Neural cell (in vitro differentiated cells): ENCODE results near the gene MAPK14. TPM values are rescaled to one million over a fixed set of nuclear protein-coding genes. Genes with fewer than 3 reads are reported as not detected.

Experiments used
- H2AFZ ChIP-seq: fragments of 200-600, 300-800 bp; sonication (generic), shearing (Covaris generic); 2 replicates; pipeline ENCODE4 v1.6.0; 2014; ENCODE audit warnings: low read depth, mild to moderate bottlenecking, antibody characterized with exemption, low read length, moderate library complexity
- H3F3A ChIP-seq: fragments of 200-600 bp; shearing (Covaris generic); 2 replicates; pipeline ENCODE4 v1.6.1; 2016; ENCODE audit warnings: mild to moderate bottlenecking, moderate library complexity, mixed read lengths, antibody characterized with exemption, low read length; ENCODE audit not compliant: insufficient read depth, poor library complexity, severe bottlenecking
- H3K27ac ChIP-seq: fragments of 200-600, 300-800 bp; sonication (generic), shearing (Covaris generic); 2 replicates; pipeline ENCODE4 v1.5.1; 2014; ENCODE audit warnings: mild to moderate bottlenecking, low read length, moderate library complexity
- H3K27me3 ChIP-seq: fragments of 300-800, 200-600 bp; sonication (generic), shearing (Covaris generic); 2 replicates; pipeline ENCODE4 v1.6.0; 2014; ENCODE audit warnings: mild to moderate bottlenecking, low read depth, low read length, moderate library complexity; ENCODE audit not compliant: insufficient read depth
- H3K36me3 ChIP-seq: fragments of 300-800, 200-600 bp; sonication (generic), shearing (Covaris generic); 2 replicates; pipeline ENCODE4 v1.5.1; 2014; ENCODE audit warnings: mild to moderate bottlenecking, antibody characterized with exemption, low read length, moderate library complexity; ENCODE audit not compliant: insufficient read depth
- H3K4me2 ChIP-seq: fragments of 300-800, 200-600 bp; sonication (generic), shearing (Covaris generic); 2 replicates; pipeline ENCODE4 v1.6.0; 2014; ENCODE audit warnings: mild to moderate bottlenecking, low read length
- H3K4me3 ChIP-seq: fragments of 300-800, 200-600 bp; sonication (generic), shearing (Covaris generic); 2 replicates; pipeline ENCODE4 v1.5.1; 2014; ENCODE audit warnings: mild to moderate bottlenecking, low read length, moderate library complexity
- H3K79me2 ChIP-seq: fragments of 200-600 bp; shearing (Covaris generic); replicated peaks from 2 replicates; pipeline ENCODE4 v1.6.0; 2014; ENCODE audit warnings: mild to moderate bottlenecking, low read length, moderate library complexity; ENCODE audit not compliant: insufficient read depth
- H3K9ac ChIP-seq: fragments of 300-800, 200-600 bp; sonication (generic), shearing (Covaris generic); 2 replicates; pipeline ENCODE4 v1.6.1; 2016; ENCODE audit warnings: mild to moderate bottlenecking, low read length, mixed read lengths
- H3K9me2 ChIP-seq: fragments of 200-600 bp; shearing (Covaris generic); 2 replicates; pipeline ENCODE4 v1.6.1; 2016; ENCODE audit warnings: mild to moderate bottlenecking, low read length, mixed read lengths; ENCODE audit not compliant: insufficient read depth
- H3K9me3 ChIP-seq: fragments of 200-600, 300-800 bp; sonication (generic), shearing (Covaris generic); 2 replicates; pipeline ENCODE4 v1.6.1; 2016; ENCODE audit warnings: mild to moderate bottlenecking, mixed run types, low read length, moderate library complexity, mixed read lengths
- H4K20me1 ChIP-seq: fragments of 200-600 bp; shearing (Covaris generic); 2 replicates; pipeline ENCODE4 v1.6.1; 2016; ENCODE audit warnings: mild to moderate bottlenecking, mixed run types; ENCODE audit not compliant: insufficient read depth
- EP300 ChIP-seq: fragments of 450-650 bp; conservative IDR thresholded peaks from 2 replicates; pipeline ENCODE4 v1.6.1; 2014; ENCODE audit warnings: antibody characterized with exemption, mild to moderate bottlenecking, moderate library complexity; ENCODE audit not compliant: poor library complexity, severe bottlenecking
- EZH2 ChIP-seq: fragments of 200-600, 300-800 bp; shearing (Covaris generic), sonication (generic); IDR thresholded peaks from 2 replicates; pipeline ENCODE4 v1.6.1; 2014; ENCODE audit warnings: antibody characterized with exemption, low read length, borderline replicate concordance, mild to moderate bottlenecking; ENCODE audit not compliant: insufficient read depth, poor library complexity, severe bottlenecking
- MXI1 ChIP-seq: fragments of 450-650 bp; conservative IDR thresholded peaks from 2 replicates; pipeline ENCODE4 v1.6.1; 2014; ENCODE audit warnings: antibody characterized with exemption, mild to moderate bottlenecking; ENCODE audit not compliant: poor library complexity, severe bottlenecking
- POLR2AphosphoS5 ChIP-seq: IDR thresholded peaks from 2 replicates; pipeline ENCODE4 v1.6.1; 2012
- RAD21 ChIP-seq: fragments of 450-650 bp; conservative IDR thresholded peaks from 2 replicates; pipeline ENCODE4 v1.6.1; 2014; ENCODE audit warnings: antibody characterized with exemption, mild to moderate bottlenecking, moderate library complexity
- SMC3 ChIP-seq: fragments of 450-650 bp; conservative IDR thresholded peaks from 2 replicates; pipeline ENCODE4 v1.6.1; 2014; ENCODE audit warnings: antibody characterized with exemption, mild to moderate bottlenecking, moderate library complexity; ENCODE audit not compliant: poor library complexity
- TAF1 ChIP-seq: IDR thresholded peaks from 2 replicates; pipeline ENCODE4 v1.6.1; 2012; ENCODE audit warnings: low read depth
- polyA plus RNA-seq: library from polyadenylated mRNA; depleted of rRNA; stranded (reverse); fragments of >200 nt; gene quantifications from 2 replicates; pipeline ENCODE4 v1.2.3, GENCODE V29; 2014
- TF ChIP-seq, protein P1 (sequence below): IDR thresholded peaks from 2 replicates; pipeline ENCODE4 v1.6.1; 2012; ENCODE audit warnings: borderline replicate concordance
- TF ChIP-seq, protein P2 (sequence below): fragments of 450-650 bp; IDR thresholded peaks from 2 replicates; pipeline ENCODE4 v1.5.1; 2014; ENCODE audit warnings: antibody characterized with exemption, mild to moderate bottlenecking, moderate library complexity; ENCODE audit not compliant: poor library complexity, severe bottlenecking

Gene MAPK14
- polyA plus RNA-seq, 1 donor from 2014 or later = 26.6 TPM

DNA sequence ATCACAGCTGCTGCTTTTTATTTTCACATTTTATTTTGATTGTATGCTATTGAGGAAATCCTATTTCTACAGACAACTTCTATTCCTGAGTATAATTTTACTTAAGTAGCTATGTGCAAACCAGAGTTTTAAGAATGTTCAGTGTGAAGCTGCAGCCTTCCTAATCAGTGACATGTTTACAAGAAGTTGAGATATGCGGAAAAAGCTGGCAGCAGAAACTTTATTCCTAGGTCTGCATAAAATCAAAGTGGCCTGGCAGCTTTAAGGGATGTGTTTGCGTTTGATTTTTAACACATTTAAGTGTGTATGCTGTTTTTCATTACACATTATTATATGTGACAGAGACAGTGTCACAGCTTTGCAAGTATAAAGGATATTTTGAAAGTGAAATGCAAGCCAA is 26.3 kb downstream of the MAPK14 start:
- Histone ChIP-seq H4K20me1 (no peaks in the 10 kb centered on the region), H3K9me2 (no peaks in the 10 kb centered on the region), H3F3A (no peaks in the 10 kb centered on the region), H3K27me3 (no peaks in the 10 kb centered on the region), H3K4me3 (no peak overlapping the region), H3K79me2 (peaks cover 41% of the 10 kb centered on the region), H3K27ac (no peak overlapping the region), H3K9me3 (no peaks in the 10 kb centered on the region), H3K36me3 (peaks cover 4% of the 10 kb centered on the region), H3K4me2 (no peak overlapping the region), H3K9ac (no peak overlapping the region), H2AFZ (no peak overlapping the region)
- TF ChIP-seq, protein P1, sequence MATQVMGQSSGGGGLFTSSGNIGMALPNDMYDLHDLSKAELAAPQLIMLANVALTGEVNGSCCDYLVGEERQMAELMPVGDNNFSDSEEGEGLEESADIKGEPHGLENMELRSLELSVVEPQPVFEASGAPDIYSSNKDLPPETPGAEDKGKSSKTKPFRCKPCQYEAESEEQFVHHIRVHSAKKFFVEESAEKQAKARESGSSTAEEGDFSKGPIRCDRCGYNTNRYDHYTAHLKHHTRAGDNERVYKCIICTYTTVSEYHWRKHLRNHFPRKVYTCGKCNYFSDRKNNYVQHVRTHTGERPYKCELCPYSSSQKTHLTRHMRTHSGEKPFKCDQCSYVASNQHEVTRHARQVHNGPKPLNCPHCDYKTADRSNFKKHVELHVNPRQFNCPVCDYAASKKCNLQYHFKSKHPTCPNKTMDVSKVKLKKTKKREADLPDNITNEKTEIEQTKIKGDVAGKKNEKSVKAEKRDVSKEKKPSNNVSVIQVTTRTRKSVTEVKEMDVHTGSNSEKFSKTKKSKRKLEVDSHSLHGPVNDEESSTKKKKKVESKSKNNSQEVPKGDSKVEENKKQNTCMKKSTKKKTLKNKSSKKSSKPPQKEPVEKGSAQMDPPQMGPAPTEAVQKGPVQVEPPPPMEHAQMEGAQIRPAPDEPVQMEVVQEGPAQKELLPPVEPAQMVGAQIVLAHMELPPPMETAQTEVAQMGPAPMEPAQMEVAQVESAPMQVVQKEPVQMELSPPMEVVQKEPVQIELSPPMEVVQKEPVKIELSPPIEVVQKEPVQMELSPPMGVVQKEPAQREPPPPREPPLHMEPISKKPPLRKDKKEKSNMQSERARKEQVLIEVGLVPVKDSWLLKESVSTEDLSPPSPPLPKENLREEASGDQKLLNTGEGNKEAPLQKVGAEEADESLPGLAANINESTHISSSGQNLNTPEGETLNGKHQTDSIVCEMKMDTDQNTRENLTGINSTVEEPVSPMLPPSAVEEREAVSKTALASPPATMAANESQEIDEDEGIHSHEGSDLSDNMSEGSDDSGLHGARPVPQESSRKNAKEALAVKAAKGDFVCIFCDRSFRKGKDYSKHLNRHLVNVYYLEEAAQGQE = no peak

DNA sequence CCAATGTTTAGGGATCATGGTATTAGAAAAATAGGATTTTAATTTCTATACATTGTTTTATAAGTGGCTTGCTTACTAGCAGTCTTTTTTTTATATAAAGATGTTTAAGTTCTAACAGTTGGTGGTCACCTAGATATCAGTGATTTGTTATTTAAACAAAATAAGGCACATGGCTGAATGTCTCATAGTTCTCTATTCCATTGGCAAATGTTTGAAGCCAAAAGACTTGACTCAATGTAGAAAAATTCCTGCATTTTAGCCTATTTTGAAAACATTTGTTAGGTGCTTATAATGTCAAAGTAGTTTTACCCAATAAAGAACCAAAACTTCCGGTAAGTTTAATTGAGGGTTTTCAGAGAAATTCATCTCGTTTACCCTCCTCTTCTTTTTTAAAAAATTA is 26.8 kb downstream of the MAPK14 start:
- Histone ChIP-seq H3K4me3 (no peak overlapping the region), H3K79me2 (peaks cover 39% of the 10 kb centered on the region), H3K36me3 (peaks cover 4% of the 10 kb centered on the region), H3K9me3 (no peaks in the 10 kb centered on the region), H2AFZ (no peak overlapping the region), H3K27me3 (no peaks in the 10 kb centered on the region), H3K9ac (no peak overlapping the region), H3K4me2 (no peak overlapping the region), H3K27ac (no peak overlapping the region), H4K20me1 (no peaks in the 10 kb centered on the region), H3F3A (no peaks in the 10 kb centered on the region), H3K9me2 (no peaks in the 10 kb centered on the region)
- TF ChIP-seq TAF1 = no peak
- TF ChIP-seq EZH2 = no peak
- no peak for TF ChIP-seq SMC3
- TF ChIP-seq POLR2AphosphoS5 = no peak
- no peak for TF ChIP-seq RAD21
- TF ChIP-seq, protein P1 = no peak
- TF ChIP-seq, protein P2, sequence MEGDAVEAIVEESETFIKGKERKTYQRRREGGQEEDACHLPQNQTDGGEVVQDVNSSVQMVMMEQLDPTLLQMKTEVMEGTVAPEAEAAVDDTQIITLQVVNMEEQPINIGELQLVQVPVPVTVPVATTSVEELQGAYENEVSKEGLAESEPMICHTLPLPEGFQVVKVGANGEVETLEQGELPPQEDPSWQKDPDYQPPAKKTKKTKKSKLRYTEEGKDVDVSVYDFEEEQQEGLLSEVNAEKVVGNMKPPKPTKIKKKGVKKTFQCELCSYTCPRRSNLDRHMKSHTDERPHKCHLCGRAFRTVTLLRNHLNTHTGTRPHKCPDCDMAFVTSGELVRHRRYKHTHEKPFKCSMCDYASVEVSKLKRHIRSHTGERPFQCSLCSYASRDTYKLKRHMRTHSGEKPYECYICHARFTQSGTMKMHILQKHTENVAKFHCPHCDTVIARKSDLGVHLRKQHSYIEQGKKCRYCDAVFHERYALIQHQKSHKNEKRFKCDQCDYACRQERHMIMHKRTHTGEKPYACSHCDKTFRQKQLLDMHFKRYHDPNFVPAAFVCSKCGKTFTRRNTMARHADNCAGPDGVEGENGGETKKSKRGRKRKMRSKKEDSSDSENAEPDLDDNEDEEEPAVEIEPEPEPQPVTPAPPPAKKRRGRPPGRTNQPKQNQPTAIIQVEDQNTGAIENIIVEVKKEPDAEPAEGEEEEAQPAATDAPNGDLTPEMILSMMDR = no peak
- no peak for TF ChIP-seq EP300
- no peak for TF ChIP-seq MXI1
